WTC11 (cell line): Measurements from ENCODE around the gene MRGPRF. TPM values are rescaled to one million over a fixed set of nuclear protein-coding genes. Genes with fewer than 3 reads are reported as not detected.

Experiments used
- ATAC-seq: fragments of 200-7000 bp; cut with Tn5 transposase; 2 replicates; pipeline ENCODE4 v1.10.0; 2021; ENCODE audit warnings: mild to moderate bottlenecking, moderate library complexity
- CTCF ChIA-PET: fragments of 300-600 bp; sonication (Branson Sonifier 250); formaldehyde crosslinking; loops from one replicate; lab custom pipeline; 2021; ENCODE audit warnings: antibody characterized with exemption; lab: Charles Lee
- POLR2A ChIA-PET: fragments of 350-600 bp; sonication (Branson Sonifier 250); formaldehyde crosslinking; loops from one replicate; lab custom pipeline; 2021; ENCODE audit warnings: antibody characterized with exemption; lab: Charles Lee
- DNase-seq: peaks from one replicate; pipeline ENCODE4 v3.0.0; 2021; ENCODE audit warnings: low spot score
- H3K27ac Mint-ChIP-seq: 2 replicates; pipeline ENCODE4 v1.8.0; 2021; ENCODE audit warnings: mixed read lengths
- H3K27me3 Mint-ChIP-seq: 2 replicates; pipeline ENCODE4 v1.8.0; 2021; ENCODE audit warnings: low read depth, mild to moderate bottlenecking, moderate library complexity, mixed read lengths
- H3K36me3 Mint-ChIP-seq: 2 replicates; pipeline ENCODE4 v1.8.0; 2021; ENCODE audit warnings: mixed read lengths
- H3K4me1 Mint-ChIP-seq: 2 replicates; pipeline ENCODE4 v1.8.0; 2022; ENCODE audit warnings: mixed read lengths
- H3K4me3 Mint-ChIP-seq: 2 replicates; pipeline ENCODE4 v1.8.0; 2021; ENCODE audit warnings: mild to moderate bottlenecking, moderate library complexity, mixed read lengths
- H3K9me3 Mint-ChIP-seq: 2 replicates; pipeline ENCODE4 v1.8.0; 2021; ENCODE audit warnings: mixed read lengths
- CREB1 ChIP-seq: sonication (generic); formaldehyde crosslinking; IDR thresholded peaks from 2 replicates; pipeline ENCODE4 v1.8.0; 2023; ENCODE audit warnings: mild to moderate bottlenecking, missing genetic modification reagents
- CREM ChIP-seq: sonication (generic); formaldehyde crosslinking; IDR thresholded peaks from 2 replicates; pipeline ENCODE4 v1.8.1; 2022; ENCODE audit warnings: mild to moderate bottlenecking, missing genetic modification reagents, moderate library complexity
- E2F1 ChIP-seq: sonication (generic); formaldehyde crosslinking; IDR thresholded peaks from 2 replicates; pipeline ENCODE4 v1.8.0; 2022; ENCODE audit warnings: mild to moderate bottlenecking, missing genetic modification reagents
- E2F5 ChIP-seq: sonication (generic); formaldehyde crosslinking; IDR thresholded peaks from 2 replicates; pipeline ENCODE4 v1.8.1; 2022; ENCODE audit warnings: mild to moderate bottlenecking, moderate library complexity, missing genetic modification reagents
- ELF4 ChIP-seq: sonication (generic); formaldehyde crosslinking; IDR thresholded peaks from 2 replicates; pipeline ENCODE4 v1.8.1; 2022; ENCODE audit warnings: low read depth, mild to moderate bottlenecking, moderate library complexity, missing genetic modification reagents
- GTF2I ChIP-seq: fragments of 250-450 bp; sonication (Bioruptor Pico); conservative IDR thresholded peaks from 2 replicates; pipeline ENCODE4 v1.4.0; 2021; ENCODE audit warnings: mild to moderate bottlenecking
- JAZF1 ChIP-seq: fragments of 250-450 bp; sonication (Bioruptor Pico); IDR thresholded peaks from 2 replicates; pipeline ENCODE4 v1.9.0; 2021; ENCODE audit warnings: moderate library complexity, mild to moderate bottlenecking, inconsistent platforms
- KAT7 ChIP-seq: sonication (generic); formaldehyde crosslinking; IDR thresholded peaks from 2 replicates; pipeline ENCODE4 v1.8.1; 2023; ENCODE audit warnings: missing genetic modification reagents, mild to moderate bottlenecking, borderline replicate concordance
- NR2C2 ChIP-seq: sonication (generic); formaldehyde crosslinking; IDR thresholded peaks from 2 replicates; pipeline ENCODE4 v1.8.0; 2022; ENCODE audit warnings: mild to moderate bottlenecking, missing genetic modification reagents
- PRRX2 ChIP-seq: fragments of 250-450 bp; sonication (Bioruptor Pico); IDR thresholded peaks from 2 replicates; pipeline ENCODE4 v1.8.0; 2021; ENCODE audit warnings: mild to moderate bottlenecking
- RORB ChIP-seq: fragments of 250-450 bp; sonication (Bioruptor Pico); IDR thresholded peaks from 2 replicates; pipeline ENCODE4 v1.9.0; 2021; ENCODE audit warnings: mild to moderate bottlenecking
- SMAD3 ChIP-seq: sonication (generic); formaldehyde crosslinking; IDR thresholded peaks from 2 replicates; pipeline ENCODE4 v1.8.0; 2022; ENCODE audit warnings: missing genetic modification reagents, mild to moderate bottlenecking, borderline replicate concordance
- SOX15 ChIP-seq: fragments of 250-450 bp; sonication (Bioruptor Pico); IDR thresholded peaks from 2 replicates; pipeline ENCODE4 v1.9.0; 2021; ENCODE audit warnings: mild to moderate bottlenecking
- TEAD1 ChIP-seq: sonication (generic); formaldehyde crosslinking; IDR thresholded peaks from 2 replicates; pipeline ENCODE4 v1.8.0; 2022; ENCODE audit warnings: mild to moderate bottlenecking, missing genetic modification reagents
- TEAD4 ChIP-seq: sonication (generic); formaldehyde crosslinking; IDR thresholded peaks from 2 replicates; pipeline ENCODE4 v1.8.0; 2022; ENCODE audit warnings: mild to moderate bottlenecking, missing genetic modification reagents
- TP53 ChIP-seq: sonication (generic); formaldehyde crosslinking; IDR thresholded peaks from 2 replicates; pipeline ENCODE4 v1.8.1; 2023; ENCODE audit warnings: mild to moderate bottlenecking, missing genetic modification reagents
- ZNF219 ChIP-seq: sonication (generic); formaldehyde crosslinking; IDR thresholded peaks from 2 replicates; pipeline ENCODE4 v1.8.0; 2023; ENCODE audit warnings: missing genetic modification reagents, mild to moderate bottlenecking, borderline replicate concordance
- ZNF423 ChIP-seq: fragments of 250-450 bp; sonication (Bioruptor Pico); IDR thresholded peaks from 2 replicates; pipeline ENCODE4 v2.1.2; 2022; ENCODE audit warnings: mild to moderate bottlenecking, moderate library complexity
- ZNF671 ChIP-seq: fragments of 250-450 bp; sonication (Bioruptor Pico); IDR thresholded peaks from 2 replicates; pipeline ENCODE4 v1.8.0; 2021; ENCODE audit warnings: mild to moderate bottlenecking
- total RNA-seq: library from RNA; stranded (reverse); gene quantifications from 3 replicates; pipeline ENCODE4 v1.2.3, GENCODE V29; 2021
- TF ChIP-seq, protein P1 (sequence below): sonication (generic); formaldehyde crosslinking; IDR thresholded peaks from 2 replicates; pipeline ENCODE4 v1.8.1; 2023; ENCODE audit warnings: mild to moderate bottlenecking, missing genetic modification reagents, moderate library complexity
- TF ChIP-seq, protein P2 (sequence below): fragments of 250-450 bp; sonication (Bioruptor Pico); conservative IDR thresholded peaks from 2 replicates; pipeline ENCODE4 v1.9.0; 2021; ENCODE audit warnings: mild to moderate bottlenecking
- TF ChIP-seq, protein P3 (sequence below): sonication (generic); formaldehyde crosslinking; IDR thresholded peaks from 2 replicates; pipeline ENCODE4 v1.8.1; 2023; ENCODE audit warnings: mild to moderate bottlenecking, missing genetic modification reagents

MRGPRF gene
- total RNA-seq, 1 experiment from 2014 or later: 3.8 TPM

DNA sequence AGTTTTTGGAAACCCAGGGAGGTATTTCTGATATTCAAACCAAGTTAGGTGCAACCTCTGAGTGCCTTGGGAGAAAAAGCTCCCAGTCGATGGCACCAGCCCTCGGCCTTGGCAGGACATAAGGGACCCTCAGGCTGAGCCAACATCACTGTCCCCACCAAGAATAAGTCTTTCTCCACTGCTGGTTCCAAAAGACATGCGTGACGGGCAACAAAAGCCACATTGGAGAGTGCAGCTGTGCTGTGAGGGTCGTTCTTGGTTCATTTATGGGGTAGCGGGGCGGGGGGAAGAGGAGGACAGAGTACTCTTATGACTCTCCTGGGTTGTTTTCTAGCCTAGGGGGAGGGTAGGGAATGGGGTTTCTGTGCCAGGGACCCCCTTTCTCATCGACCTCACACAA, 24.5 kb upstream of the MRGPRF start:
- POLR2A ChIA-PET: no interaction called here

GRCh38 chr11:69037074-69037473, 24.0 kb upstream of the MRGPRF start:
- Mint-ChIP-seq H3K27ac (no peak overlapping the region), H3K4me3 (no peak overlapping the region), H3K27me3 (no peaks in the 10 kb centered on the region), H3K4me1 (peaks cover 14% of the 10 kb centered on the region), H3K36me3 (no peaks in the 10 kb centered on the region), H3K9me3 (no peaks in the 10 kb centered on the region)
- POLR2A ChIA-PET: no interaction called here
- ATAC-seq (no peak), DNase-seq (no peak)
- CTCF ChIA-PET: interaction anchor here (0.9 kb wide), 2 partner anchors 11 to 81 kb away, joined by 3 read pairs; partner anchors contain the start of gene TPCN2
- TF ChIP-seq, protein P1, sequence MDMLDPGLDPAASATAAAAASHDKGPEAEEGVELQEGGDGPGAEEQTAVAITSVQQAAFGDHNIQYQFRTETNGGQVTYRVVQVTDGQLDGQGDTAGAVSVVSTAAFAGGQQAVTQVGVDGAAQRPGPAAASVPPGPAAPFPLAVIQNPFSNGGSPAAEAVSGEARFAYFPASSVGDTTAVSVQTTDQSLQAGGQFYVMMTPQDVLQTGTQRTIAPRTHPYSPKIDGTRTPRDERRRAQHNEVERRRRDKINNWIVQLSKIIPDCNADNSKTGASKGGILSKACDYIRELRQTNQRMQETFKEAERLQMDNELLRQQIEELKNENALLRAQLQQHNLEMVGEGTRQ (CRISPR knock-in tag): no peak
- no peak for TF ChIP-seq ZNF219 (CRISPR knock-in tag)
- TF ChIP-seq, protein P2, sequence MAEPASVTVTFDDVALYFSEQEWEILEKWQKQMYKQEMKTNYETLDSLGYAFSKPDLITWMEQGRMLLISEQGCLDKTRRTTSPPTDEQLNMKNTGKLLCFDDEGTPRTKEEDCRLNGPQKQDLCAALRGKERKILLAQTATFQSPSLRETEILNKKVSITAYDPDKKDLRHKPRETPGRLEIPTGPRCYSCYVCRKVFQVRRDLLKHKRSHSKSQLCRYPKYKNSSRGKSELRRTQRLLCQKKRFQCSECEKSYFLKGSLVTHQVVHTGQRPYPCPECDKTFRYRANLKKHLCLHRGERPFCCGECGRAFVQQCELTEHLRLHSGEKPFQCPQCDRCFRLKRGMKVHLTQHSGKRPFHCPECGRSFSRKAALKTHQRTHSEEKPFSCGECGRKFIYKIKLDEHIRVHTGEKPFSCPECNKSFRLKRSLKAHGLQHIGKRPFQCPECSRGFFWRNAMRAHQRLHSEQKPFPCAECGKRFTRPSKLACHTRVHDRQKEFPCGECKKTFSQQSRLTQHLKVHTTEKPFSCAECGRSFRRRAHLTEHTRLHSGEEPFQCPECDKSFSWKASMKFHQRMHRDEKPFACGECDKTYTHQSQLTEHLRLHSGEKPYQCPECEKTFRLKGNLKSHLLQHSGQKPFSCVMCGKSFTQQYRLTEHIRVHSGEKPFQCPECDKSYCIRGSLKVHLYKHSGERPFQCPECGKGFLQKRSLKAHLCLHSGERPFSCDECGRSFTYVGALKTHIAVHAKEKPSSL (CRISPR knock-in tag): no peak
- no peak for TF ChIP-seq TEAD1
- TF ChIP-seq SOX15: no peak
- TF ChIP-seq, protein P3, sequence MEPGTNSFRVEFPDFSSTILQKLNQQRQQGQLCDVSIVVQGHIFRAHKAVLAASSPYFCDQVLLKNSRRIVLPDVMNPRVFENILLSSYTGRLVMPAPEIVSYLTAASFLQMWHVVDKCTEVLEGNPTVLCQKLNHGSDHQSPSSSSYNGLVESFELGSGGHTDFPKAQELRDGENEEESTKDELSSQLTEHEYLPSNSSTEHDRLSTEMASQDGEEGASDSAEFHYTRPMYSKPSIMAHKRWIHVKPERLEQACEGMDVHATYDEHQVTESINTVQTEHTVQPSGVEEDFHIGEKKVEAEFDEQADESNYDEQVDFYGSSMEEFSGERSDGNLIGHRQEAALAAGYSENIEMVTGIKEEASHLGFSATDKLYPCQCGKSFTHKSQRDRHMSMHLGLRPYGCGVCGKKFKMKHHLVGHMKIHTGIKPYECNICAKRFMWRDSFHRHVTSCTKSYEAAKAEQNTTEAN: no peak
- TF ChIP-seq E2F1 (CRISPR knock-in tag): no peak
- no peak for TF ChIP-seq RORB (CRISPR knock-in tag)
- TF ChIP-seq E2F5: no peak
- TF ChIP-seq TEAD4 (CRISPR knock-in tag): no peak
- TF ChIP-seq ZNF671 (CRISPR knock-in tag): no peak
- TF ChIP-seq CREM (CRISPR knock-in tag): no peak

More for the DNA sequence above, 24.5 kb upstream of the MRGPRF start:
- Mint-ChIP-seq H3K27ac (no peak overlapping the region), H3K4me3 (no peak overlapping the region), H3K36me3 (no peaks in the 10 kb centered on the region), H3K9me3 (no peaks in the 10 kb centered on the region), H3K4me1 (peaks cover 14% of the 10 kb centered on the region), H3K27me3 (no peaks in the 10 kb centered on the region)
- DNase-seq (no peak), ATAC-seq (no peak)
- CTCF ChIA-PET: no interaction called here
- TF ChIP-seq CREB1 (no peak), JAZF1 (no peak), SMAD3 (CRISPR knock-in tag) (no peak), GTF2I (CRISPR knock-in tag) (no peak), NR2C2 (CRISPR knock-in tag) (no peak)

DNA sequence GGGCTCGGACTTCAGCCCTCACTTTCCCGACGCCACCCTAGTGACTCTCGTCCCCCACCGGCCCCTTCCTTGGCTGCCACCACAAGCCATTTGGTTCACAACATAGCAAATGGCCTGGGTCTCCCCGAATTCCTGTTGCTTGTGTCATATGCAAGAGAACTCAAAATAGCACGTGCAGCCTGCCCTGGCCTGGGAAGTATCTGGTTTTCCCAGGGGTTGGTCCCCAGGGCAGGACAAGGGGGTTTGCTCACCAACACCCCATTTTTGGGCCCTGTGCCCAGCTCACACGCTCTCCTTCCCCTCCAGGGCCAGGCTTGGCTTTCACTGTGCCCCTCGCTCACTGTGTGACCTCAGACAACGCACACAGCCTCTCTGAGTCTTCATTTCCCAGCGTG, 22.9 kb upstream of the MRGPRF start:
- CTCF ChIA-PET: interaction anchor here (0.9 to 5.3 kb wide), 6 partner anchors 9 to 231 kb away, joined by 3 to 62 read pairs (median 4); partner anchors contain the start of gene TPCN2
- no peak for ATAC-seq
- H3K36me3 Mint-ChIP-seq: no peaks in the 10 kb centered on the region
- no peak for TF ChIP-seq KAT7 (CRISPR knock-in tag)
- no peak for TF ChIP-seq ELF4
- no peak for TF ChIP-seq ZNF423
- TF ChIP-seq PRRX2: no peak
- no peak for TF ChIP-seq TP53
- TF ChIP-seq, all 79 proteins: peak for 0
- Mint-ChIP-seq H3K4me3 (no peak overlapping the region), H3K27me3 (no peaks in the 10 kb centered on the region), H3K9me3 (no peaks in the 10 kb centered on the region), H3K4me1 (peaks cover 12% of the 10 kb centered on the region), H3K27ac (no peak overlapping the region; the same call in 1 of the 2 replicates)
- POLR2A ChIA-PET: interaction anchor here (0.7 kb wide), 1 partner anchor 24 kb away, joined by 3 read pairs; no protein-coding TSS in a partner anchor
- DNase-seq: no peak
